Spleen (tissue), 11 donors: ENCODE data around the gene SPG7. TPM values are rescaled to one million over a fixed set of nuclear protein-coding genes. Genes with fewer than 3 reads are reported as not detected.

ENCODE experiments used
- DNase-seq: peaks from one replicate; pipeline ENCODE4 v3.0.0-alpha.2; 2020
- H3K27ac ChIP-seq, 8 donors: fragments of 200-600 bp; sonication (generic) in 7 of 8; 1 replicate in 4 of 8; 2 replicates in 4 of 8; pipeline versions ENCODE4 v1.5.0 to v1.8.0; 2016 to 2021; ENCODE audit warnings: inconsistent platforms in 4 of 8, mild to moderate bottlenecking in 4 of 8, moderate library complexity in 1 of 8
- H3K27me3 ChIP-seq, 7 donors: fragments of 200-600 bp; sonication (generic) in 6 of 7; replicated peaks in 1 of 7; 1 replicate in 4 of 7; 2 replicates in 3 of 7; pipeline versions ENCODE4 v1.5.0 to v1.8.0; 2016 to 2021; ENCODE audit warnings: inconsistent platforms in 3 of 7, mild to moderate bottlenecking in 1 of 7
- H3K36me3 ChIP-seq, 6 donors: fragments of 200-600 bp; sonication (generic) in 5 of 6; 1 replicate in 4 of 6; 2 replicates in 2 of 6; pipeline versions ENCODE4 v1.5.0 to v1.8.0; 2016 to 2021; ENCODE audit warnings: inconsistent platforms in 2 of 6
- H3K4me1 ChIP-seq, 6 donors: fragments of 200-600 bp; sonication (generic) in 5 of 6; 1 replicate in 3 of 6; 2 replicates in 3 of 6; pipeline versions ENCODE4 v1.5.0 to v1.8.0; 2016 to 2021; ENCODE audit warnings: inconsistent platforms in 3 of 6
- H3K4me3 ChIP-seq, 8 donors: fragments of 200-600 bp; sonication (generic) in 7 of 8; 1 replicate in 4 of 8; 2 replicates in 4 of 8; pipeline versions ENCODE4 v1.5.0 to v1.8.0; 2016 to 2021; ENCODE audit warnings: inconsistent platforms in 4 of 8, mild to moderate bottlenecking in 4 of 8, moderate library complexity in 2 of 8
- H3K9me3 ChIP-seq, 8 donors: fragments of 200-600 bp; sonication (generic) in 7 of 8; 1 replicate in 4 of 8; 2 replicates in 4 of 8; pipeline versions ENCODE4 v1.5.0 to v1.8.0; 2016 to 2021; ENCODE audit warnings: inconsistent platforms in 4 of 8
- POLR2A ChIP-seq, 3 donors: fragments of 450-650 bp; IDR thresholded peaks; one replicate each; pipeline ENCODE4 v1.5.1; 2017; ENCODE audit warnings: antibody characterized with exemption in 3 of 3, mild to moderate bottlenecking in 1 of 3
- POLR2AphosphoS5 ChIP-seq, 3 donors: sonication (generic); formaldehyde crosslinking; IDR thresholded peaks; one replicate each; pipeline ENCODE4 v1.5.1; 2017; ENCODE audit warnings: antibody characterized with exemption in 3 of 3
- WGBS, 5 donors: extraction: QIAGEN DNeasy Blood & Tissue Kit in 3 of 5; methylation state at CpG; one replicate each; pipeline versions ENCODE4 v1.1.5 to v1.1.7; 2013 to 2018; 5-methylcytosine and 5-hydroxymethylcytosine counted together
- intact Hi-C: fragments of 100-400 bp; cut with DNase I; formaldehyde crosslinking; loops from one replicate; pipeline ENCODE4 v1.15.0; 2023; ENCODE audit warnings: low total_unique reads
- polyA plus RNA-seq, 3 donors: library from polyadenylated mRNA; stranded (reverse); fragments of 200-250 nt; gene quantifications; one replicate each; pipeline ENCODE4 v1.2.1, GENCODE V29; 2013
- total RNA-seq, 7 donors: library from RNA; depleted of rRNA in 3 of 7; stranded (reverse); fragments of >200 nt in 3 of 7; fragmentation: NEBNext Ultra II Directional in 4 of 7; extraction: Animal tissue kit (Norgen Biotek cat#: 25700) in 4 of 7; gene quantifications; one replicate each; pipeline versions ENCODE4 v1.1.0 to v1.2.1, GENCODE V29; 2016 to 2021
- TF ChIP-seq, protein P1 (sequence below), 11 experiments: fragments of 200-600 bp in 7 of 11; fragments of 450-650 bp in 4 of 11; sonication (generic) in 4 of 11; IDR thresholded peaks in 8 of 11; conservative IDR thresholded peaks in 3 of 11; 1 replicate in 7 of 11; 2 replicates in 4 of 11; pipeline versions ENCODE4 v1.4.0 to v1.8.0; 2016 to 2021; ENCODE audit warnings: antibody characterized with exemption in 11 of 11, inconsistent platforms in 4 of 11, mild to moderate bottlenecking in 1 of 11
- donor health status: healthy with polysubstance abuse.
- donor health status: DM: no; HTN: no; CAD: no; lungs with moderate emphysema.
- donor health status: DM: no; HTN: no; CAD: no.
- donor health status: Bipolar disorder and iron deficiency.
- donor health status: healthy.
- donor health status: DM: no; HTN: no; CAD: no.
- donor health status: DM: yes; HTN: yes; CAD: no.

SPG7 gene
- total and polyA plus RNA-seq, 10 donors: 64.5 to 260 (median 144) TPM

DNA sequence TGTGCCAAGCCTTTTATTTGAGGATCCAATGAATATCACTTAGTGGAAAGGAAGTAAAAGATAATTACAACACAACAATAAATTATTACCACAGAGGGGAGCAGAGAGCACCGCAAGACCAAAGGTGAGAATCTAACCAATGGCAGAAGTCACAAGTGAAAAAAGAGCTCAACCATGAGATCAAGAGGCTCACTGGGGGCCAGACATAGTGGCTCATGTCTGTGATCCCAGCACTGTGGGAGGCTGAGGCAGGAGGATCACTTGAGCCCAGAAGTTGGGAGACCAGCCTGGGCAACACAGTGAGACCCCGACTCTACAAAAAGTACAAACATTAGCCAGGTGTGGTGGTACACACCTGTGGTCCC lies 35.5 kb upstream of the SPG7 start:
- peaks cover 39 to 99% (median 90%) of the 10 kb centered on the region in 6 donors for H3K4me1 ChIP-seq
- H3K4me3 ChIP-seq: no peak overlapping the region
- intact Hi-C loops: no loop called here
- H3K36me3 ChIP-seq: peaks cover 0 to 12% (median 0%) of the 10 kb centered on the region in 6 donors
- peak overlapping the region in 2 of 8 donors; percentile 5 to 59 for H3K27ac ChIP-seq
- WGBS, 5 donors: 59 to 85% (median 76%) methylated on average over 2 of the region's 2 CpGs
- TF ChIP-seq POLR2A (IDR thresholded peaks at IDR 0.05) (no peak), POLR2AphosphoS5 (IDR thresholded peaks at IDR 0.05) (no peak)
- TF ChIP-seq, protein P1, sequence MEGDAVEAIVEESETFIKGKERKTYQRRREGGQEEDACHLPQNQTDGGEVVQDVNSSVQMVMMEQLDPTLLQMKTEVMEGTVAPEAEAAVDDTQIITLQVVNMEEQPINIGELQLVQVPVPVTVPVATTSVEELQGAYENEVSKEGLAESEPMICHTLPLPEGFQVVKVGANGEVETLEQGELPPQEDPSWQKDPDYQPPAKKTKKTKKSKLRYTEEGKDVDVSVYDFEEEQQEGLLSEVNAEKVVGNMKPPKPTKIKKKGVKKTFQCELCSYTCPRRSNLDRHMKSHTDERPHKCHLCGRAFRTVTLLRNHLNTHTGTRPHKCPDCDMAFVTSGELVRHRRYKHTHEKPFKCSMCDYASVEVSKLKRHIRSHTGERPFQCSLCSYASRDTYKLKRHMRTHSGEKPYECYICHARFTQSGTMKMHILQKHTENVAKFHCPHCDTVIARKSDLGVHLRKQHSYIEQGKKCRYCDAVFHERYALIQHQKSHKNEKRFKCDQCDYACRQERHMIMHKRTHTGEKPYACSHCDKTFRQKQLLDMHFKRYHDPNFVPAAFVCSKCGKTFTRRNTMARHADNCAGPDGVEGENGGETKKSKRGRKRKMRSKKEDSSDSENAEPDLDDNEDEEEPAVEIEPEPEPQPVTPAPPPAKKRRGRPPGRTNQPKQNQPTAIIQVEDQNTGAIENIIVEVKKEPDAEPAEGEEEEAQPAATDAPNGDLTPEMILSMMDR (IDR thresholded peaks at IDR 0.05 in 8 of 11, conservative IDR thresholded peaks at IDR 0.05 in 3 of 11): no peak
- peak; percentile 25 for DNase-seq
- no peaks in the 10 kb centered on the region for H3K9me3 ChIP-seq
- no peaks in the 10 kb centered on the region for H3K27me3 ChIP-seq

DNA sequence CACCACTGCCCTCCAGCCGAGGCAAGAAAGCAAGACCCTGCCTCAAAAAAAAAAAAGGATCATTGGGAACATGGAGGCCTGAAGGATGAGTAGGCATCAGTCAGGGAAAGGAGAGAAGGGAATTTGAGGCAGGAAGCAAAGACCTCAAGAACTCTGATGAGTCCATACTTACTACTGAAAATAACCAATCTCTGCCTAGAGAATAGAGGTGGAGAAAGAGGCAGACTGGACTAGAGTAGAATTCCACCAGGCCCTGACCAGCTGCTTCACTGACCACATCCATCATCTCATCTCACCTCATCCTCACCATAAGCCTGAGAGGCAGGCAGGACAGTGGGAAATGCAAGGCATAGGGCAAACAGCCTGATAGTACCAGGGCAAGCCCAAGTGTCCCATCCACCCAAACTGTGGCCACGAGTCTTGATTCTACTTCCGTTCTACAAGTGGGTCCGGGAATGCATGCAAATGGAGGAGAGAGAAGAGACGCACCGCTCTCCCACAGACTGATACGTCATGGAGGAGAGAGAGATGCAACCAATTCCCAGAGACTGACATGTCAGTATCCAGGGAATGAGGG lies 35.0 kb upstream of the SPG7 start:
- no peak for TF ChIP-seq POLR2A (IDR thresholded peaks at IDR 0.05)
- TF ChIP-seq POLR2AphosphoS5 (IDR thresholded peaks at IDR 0.05): no peak
- TF ChIP-seq, protein P1 (IDR thresholded peaks at IDR 0.05 in 8 of 11, conservative IDR thresholded peaks at IDR 0.05 in 3 of 11): no peak
- H3K36me3 ChIP-seq: peaks cover 0 to 7% (median 0%) of the 10 kb centered on the region in 6 donors
- H3K4me1 ChIP-seq: peaks cover 44 to 99% (median 92%) of the 10 kb centered on the region in 6 donors
- peak overlapping the region in 4 of 8 donors; percentile 5 to 59 (median 34) for H3K27ac ChIP-seq
- intact Hi-C loops: no loop called here
- DNase-seq: no peak
- no peak overlapping the region for H3K4me3 ChIP-seq
- no peaks in the 10 kb centered on the region for H3K9me3 ChIP-seq
- 87 to 95% (median 91%) methylated on average over 7 of the region's 7 CpGs for WGBS, 5 donors
- H3K27me3 ChIP-seq: no peaks in the 10 kb centered on the region

DNA sequence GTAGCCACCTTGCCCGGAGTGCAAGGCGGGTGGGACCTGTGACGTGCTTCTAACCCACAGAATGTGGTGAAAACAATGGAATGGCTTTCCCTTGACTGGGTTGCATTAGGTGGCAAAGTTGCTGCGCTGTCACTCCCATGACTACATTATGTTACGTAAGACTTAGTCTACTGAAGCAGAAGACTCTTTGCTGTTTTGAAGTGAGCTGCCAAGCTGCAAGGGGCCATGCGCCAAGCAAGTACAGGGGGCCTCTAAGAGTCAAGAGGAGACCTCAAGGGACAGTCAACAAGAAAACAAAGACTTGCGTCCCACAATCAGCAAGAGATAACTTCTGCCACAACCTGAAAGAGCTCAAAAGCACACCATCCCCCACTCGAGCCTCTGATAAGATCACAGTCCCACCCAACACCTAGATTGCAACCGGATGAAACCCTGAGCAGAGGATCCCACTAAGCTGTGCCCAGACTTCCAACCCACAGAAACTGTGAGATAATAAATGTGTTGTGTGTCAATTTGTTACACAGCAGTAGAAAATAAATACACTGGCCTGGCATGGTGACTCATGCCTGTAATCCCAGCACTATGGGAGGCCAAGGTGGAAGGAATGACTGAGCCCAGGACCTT lies 34.3 kb upstream of the SPG7 start:
- Histone ChIP-seq H3K4me1 (peaks cover 49 to 99% (median 93%) of the 10 kb centered on the region in 6 donors), H3K36me3 (peaks cover 0 to 4% (median 0%) of the 10 kb centered on the region in 6 donors), H3K9me3 (no peaks in the 10 kb centered on the region), H3K4me3 (no peak overlapping the region), H3K27ac (peak overlapping the region in 4 of 8 donors; percentile 5 to 59 (median 34)), H3K27me3 (no peaks in the 10 kb centered on the region)
- intact Hi-C loops: no loop called here
- peak; percentile 64 for DNase-seq
- WGBS, 5 donors: 64 to 74% (median 72%) methylated on average over 9 of the region's 9 CpGs
- TF ChIP-seq, protein P1 (IDR thresholded peaks at IDR 0.05 in 8 of 11, conservative IDR thresholded peaks at IDR 0.05 in 3 of 11): no peak
- TF ChIP-seq POLR2A (IDR thresholded peaks at IDR 0.05): no peak
- no peak for TF ChIP-seq POLR2AphosphoS5 (IDR thresholded peaks at IDR 0.05)

DNA sequence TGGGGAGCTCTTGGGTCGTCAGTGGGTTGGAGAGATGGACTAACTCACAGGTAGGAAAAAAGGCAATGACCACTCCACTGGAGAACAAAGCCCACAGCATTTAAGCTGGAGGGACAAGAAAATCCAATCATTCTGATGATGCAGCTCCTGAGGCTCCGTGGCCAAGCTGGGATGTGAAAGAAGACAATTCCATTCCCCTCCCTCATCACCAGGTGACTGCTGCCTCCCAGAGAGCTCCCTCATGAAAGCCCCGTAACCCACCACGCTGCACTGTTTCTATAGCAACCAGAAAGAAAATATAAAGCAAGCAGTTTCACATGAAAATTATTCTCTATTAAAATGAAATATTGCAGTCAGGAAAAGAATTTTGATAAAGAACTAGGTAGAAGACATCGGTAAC lies 33.1 kb upstream of the SPG7 start:
- DNase-seq: no peak
- intact Hi-C loops: no loop called here
- H3K9me3 ChIP-seq: no peaks in the 10 kb centered on the region
- H3K27me3 ChIP-seq: no peaks in the 10 kb centered on the region
- H3K4me3 ChIP-seq: no peak overlapping the region
- H3K36me3 ChIP-seq: no peaks in the 10 kb centered on the region
- peaks cover 49 to 100% (median 98%) of the 10 kb centered on the region in 6 donors for H3K4me1 ChIP-seq
- WGBS, 5 donors: 81 to 86% (median 84%) methylated on average over 5 of the region's 5 CpGs
- no peak overlapping the region for H3K27ac ChIP-seq
- no peak for TF ChIP-seq POLR2A (IDR thresholded peaks at IDR 0.05)
- no peak for TF ChIP-seq POLR2AphosphoS5 (IDR thresholded peaks at IDR 0.05)
- TF ChIP-seq, protein P1 (IDR thresholded peaks at IDR 0.05 in 8 of 11, conservative IDR thresholded peaks at IDR 0.05 in 3 of 11): no peak
